Fibroblast of skin of right quadriceps (primary cell): ENCODE results near the gene TMOD2.

ENCODE experiments used
- DNase-seq: peaks from one replicate; pipeline ENCODE4 v3.0.0-alpha.2; 2013

Gene TMOD2

DNA sequence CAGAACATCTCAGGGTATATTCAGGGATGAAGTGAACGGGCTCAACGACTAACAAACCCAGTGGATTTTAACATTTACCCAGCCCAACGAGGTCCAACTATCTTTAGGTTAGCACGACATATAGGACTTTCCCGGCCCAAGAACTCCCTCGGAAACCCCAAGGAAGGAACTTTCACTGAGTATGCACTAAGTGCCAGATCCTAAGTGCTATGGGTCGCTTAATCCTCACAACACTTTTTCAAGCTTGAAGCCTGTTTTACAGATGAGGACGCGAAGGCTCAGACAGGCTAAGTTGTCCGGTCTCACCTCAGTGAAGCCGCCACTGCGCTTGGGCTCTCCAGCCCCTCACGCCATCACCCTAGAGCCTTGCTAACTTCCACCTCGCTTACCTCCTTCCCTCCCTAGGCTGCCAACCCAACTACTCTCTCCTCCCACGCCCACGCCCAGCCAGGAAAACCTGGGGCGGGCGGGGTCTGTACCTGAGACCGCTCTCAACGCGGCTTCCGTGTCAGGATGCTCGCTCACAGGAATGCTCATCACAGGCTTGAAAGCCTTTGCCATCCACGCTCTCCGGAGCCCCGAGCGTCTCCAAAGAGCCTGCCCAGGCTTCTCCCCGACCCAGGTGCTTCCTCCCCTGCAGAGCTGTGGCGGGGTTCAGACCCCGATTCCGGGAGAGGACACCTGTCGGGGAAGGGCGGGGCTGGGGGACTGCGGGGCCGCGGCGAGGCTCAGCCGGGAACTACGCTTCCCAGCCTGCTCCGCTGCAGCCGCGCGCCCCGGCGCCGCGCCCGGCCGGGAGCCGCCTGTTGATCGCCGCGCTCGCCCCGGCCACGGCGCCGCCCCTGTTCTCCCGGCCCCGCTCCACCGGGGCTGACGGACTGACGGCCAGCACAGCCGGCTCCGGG lies at the start of gene TMOD2:
TSS of gene TMOD2 (plus strand) at position 806 of the 905 bp plus-strand sequence. CDS start 14,845 bp downstream, outside the sequence.
- no peak for DNase-seq

GRCh38 chr15:51702710-51703109 lies 48.7 kb upstream of the TMOD2 start:
- no peak for DNase-seq

- peak; percentile 53 for DNase-seq
These were observed 45.1 kb upstream of the TMOD2 start for GRCh38 chr15:51706291-51706690.

- peak; percentile 10 for DNase-seq
These were observed 44.3 kb upstream of the TMOD2 start for GRCh38 chr15:51706926-51707608.

DNA sequence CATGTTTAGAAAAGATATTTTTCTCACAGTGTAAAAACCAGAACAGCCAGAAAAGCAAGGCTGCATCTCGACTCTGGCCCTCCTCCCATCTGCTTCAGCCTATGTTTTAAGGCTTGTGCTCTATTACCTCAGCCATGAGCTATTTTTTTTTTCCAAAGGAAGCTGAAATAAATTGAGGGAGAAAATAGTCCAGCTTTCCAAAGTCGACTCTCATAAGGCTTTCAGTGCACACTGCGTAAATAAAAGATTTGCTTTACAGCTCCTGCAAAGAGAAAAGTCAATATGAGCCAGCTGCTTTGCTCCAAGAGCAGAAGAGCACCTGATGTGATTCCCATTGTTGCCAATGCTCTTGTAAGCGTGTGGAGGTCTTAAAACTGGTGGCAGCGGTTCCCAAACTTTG lies 43.4 kb upstream of the TMOD2 start:
- DNase-seq = no peak

DNA sequence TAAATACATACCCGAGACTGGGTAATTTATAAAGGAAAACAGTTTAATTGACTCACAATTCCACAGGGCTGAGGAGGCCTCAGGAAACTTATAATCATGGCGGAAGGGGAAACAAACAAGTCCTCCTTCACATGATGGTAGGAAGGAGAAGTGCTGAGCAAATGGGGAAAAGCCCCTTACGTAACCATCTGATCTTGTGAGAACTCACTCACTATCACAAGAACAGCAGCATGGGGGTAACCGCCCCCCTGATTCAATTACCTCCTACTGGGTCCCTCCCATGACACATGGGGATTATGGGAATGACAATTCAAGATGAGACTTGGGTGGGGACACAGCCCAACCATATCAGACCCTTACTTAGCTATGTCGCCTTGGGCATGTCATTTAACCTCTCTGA lies 42.4 kb upstream of the TMOD2 start:
- DNase-seq = no peak

DNA sequence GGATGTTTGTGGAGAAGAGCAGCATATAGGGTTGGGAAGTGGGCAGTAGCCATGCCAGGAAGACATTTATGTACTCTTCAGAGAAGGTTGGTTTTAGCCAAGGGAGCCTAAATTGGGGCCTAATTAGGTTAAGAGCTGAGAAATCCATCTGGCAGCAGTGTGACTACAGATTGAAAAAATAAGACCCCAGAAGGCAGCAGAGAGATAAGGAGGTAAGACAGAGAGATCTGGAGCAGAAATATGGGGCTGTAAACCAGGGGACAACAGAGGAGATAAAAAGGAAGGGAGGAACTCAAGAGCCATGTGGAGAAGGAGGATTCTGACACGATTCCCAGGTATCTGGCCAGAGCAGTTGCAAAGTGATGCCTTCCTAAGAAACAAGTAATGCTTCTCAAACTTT lies 37.2 kb upstream of the TMOD2 start:
- DNase-seq = no peak

DNA sequence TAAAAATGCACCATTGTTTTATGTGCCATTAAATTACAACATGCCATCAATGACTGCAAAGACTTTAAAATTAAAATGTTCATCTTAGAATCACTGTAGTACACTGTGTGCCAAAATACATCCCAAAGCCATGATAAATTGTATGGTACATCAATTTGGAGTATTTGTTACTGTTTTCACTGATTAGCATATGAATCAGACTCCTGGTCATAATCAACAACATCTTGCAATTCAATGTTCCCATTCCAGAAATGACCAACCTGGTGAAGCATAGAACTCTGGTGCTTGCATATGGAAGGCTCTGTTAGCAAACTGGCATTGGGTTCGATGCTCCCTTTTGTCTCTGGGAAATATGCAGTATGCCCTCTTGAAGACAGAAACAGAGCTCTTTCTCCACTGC lies 36.5 kb upstream of the TMOD2 start:
- no peak for DNase-seq

- no peak for DNase-seq
These were observed 33.2 kb upstream of the TMOD2 start for GRCh38 chr15:51718219-51718618.

GRCh38 chr15:51718746-51719145 lies 32.7 kb upstream of the TMOD2 start:
- DNase-seq = no peak

GRCh38 chr15:51720201-51720995 lies 31.0 kb upstream of the TMOD2 start:
- no peak for DNase-seq

- no peak for DNase-seq
These were observed 30.0 kb upstream of the TMOD2 start for GRCh38 chr15:51721199-51721960.

DNA sequence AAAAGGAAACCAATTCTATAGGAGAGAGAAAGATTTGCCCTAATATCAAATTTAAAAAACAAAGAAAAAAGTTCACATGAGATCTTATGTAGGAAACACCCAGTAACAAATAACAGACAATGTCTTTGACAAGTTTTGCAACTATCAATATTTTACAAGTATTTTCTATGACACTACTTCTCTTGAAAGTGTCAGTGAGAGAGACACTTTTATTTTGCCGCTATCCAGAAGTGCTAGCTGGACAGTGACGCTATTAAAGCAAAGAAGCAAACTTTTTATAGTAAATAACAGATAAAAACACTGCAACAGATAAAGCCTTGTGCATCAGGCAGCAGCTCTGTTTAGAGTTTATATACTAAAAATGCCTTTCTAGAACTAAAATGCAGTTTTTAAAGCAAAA lies 27.2 kb upstream of the TMOD2 start:
- no peak for DNase-seq

DNA sequence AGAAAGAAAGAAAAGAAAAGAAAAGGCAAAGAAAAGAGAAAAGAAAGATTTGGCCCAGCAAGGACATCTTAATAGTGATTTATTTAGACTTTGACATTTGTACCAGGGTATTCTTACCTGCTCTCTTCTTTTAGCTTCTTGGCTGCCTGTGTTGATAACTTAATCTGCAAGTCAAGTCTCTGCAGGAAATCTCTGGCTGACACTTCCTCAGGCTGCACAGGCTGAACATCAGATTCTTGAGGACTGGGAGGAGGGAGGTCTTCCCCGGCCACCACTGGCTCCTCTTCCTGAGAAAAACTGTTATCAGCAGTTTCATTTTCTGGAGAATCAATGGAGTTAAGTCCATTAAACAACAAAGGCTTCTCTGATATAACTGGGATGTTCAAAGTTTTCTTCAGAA lies 26.7 kb upstream of the TMOD2 start:
- no peak for DNase-seq

DNA sequence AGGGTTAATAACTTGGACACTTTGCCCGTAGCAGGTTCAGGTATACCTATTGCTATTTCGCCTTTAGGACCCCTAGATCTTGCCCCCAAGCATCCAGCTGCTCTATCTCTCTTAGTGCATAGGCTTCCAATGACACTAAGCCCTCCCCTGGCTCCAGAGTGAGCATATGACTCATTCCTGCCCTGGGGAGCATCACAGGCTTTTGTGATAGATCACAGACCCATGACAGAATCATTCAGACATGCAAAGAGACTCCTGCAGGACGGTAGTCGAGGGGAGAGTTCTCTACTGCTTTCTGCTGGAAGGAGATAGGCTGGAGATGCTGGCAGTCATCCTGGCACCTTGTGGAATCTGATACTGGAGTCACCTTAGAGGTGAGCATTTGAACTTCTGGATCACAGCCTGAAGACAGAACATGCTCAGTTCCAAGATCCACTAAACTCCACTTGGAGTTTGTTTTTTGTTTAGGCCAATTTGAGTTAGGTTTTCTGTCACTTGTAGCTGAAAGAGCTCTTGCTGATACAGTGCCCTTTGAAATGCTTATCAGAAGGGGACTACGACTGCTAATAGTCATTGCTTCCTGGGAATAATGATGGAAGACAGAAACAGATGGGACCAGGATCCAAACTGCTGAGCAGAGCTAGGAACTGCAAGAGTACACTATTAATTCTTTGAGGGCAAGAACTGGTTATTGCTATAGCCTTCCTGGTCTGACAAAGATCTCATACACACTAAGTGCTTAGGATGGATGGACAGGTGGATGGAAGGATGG lies 24.9 kb upstream of the TMOD2 start:
- DNase-seq = peak; percentile 91

GRCh38 chr15:51727141-51727897 lies 24.1 kb upstream of the TMOD2 start:
- peak; percentile 58 for DNase-seq

DNA sequence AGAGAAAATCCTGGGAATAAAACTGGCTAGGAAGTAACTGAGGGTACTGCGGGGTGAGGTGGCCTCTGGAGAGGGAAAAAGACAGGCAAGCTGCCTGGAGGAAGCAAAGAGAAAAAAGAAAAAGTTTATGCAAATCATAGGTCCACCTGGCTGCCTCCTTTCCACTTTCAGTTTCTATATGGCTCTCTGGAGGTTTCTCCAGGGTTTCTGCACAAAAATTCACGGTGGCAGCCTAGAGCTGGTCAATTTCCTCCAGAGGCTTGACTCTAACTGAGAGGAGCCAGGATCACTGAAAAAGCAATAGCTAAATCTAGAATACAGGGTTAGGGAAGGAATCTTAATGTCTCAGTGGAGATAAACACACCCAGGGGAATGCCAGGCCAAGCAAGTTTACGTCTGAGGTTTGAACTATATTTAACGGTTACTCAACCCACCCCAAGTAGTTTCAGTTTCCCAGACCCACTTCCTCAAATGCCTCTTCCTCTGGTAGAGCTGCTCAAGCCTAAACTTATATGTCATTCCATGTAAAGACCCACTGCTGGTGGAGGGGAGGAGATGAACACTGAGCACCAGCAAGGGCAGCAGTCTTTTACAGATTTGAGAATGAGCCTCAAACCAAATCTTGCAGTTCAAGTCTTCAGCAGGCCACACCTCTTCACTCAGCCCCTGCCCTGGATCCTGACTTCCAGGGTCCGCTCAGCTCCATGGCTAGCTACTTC lies 19.7 kb upstream of the TMOD2 start:
- peak; percentile 35 for DNase-seq

DNA sequence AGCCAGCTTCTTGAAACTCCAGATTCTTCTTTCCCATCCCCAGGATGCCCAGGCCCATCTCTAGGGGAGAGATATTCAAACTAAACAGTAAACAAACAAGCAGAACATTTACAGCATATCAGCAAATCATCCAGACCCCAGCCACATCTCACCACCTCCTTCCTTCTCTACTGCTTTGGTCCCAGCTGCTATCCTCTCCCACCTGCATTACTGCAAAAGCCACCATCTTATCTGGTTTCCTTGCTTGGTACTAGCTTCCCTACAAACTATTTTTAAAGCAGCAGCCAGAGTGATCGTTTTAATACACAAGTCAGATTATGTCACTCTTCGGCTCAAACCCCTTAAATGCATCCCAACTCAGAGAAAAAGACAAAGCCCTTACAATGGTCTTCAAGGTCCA lies 18.8 kb upstream of the TMOD2 start:
- DNase-seq = no peak

GRCh38 chr15:51735228-51736010 lies 16.0 kb upstream of the TMOD2 start:
- DNase-seq = no peak

DNA sequence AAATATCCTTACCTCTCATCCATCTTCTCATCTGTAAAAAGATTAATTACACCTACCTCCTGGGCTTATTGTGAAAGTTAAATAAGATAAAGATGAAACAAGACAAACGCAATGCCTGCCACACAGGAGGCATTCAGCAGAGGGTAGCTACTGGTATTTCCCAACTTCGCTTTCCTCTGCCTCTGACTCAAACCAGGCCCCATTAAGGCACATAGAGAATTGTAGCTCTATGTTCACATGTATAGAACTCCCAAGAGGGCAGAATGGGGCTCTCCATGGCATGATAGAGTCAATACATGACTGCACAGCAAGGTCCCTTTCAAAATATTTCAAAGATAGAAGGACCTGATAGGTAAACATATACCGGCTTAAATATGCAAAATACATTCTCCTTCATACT lies 15.3 kb upstream of the TMOD2 start:
- DNase-seq = no peak
